ENCODE data around the gene DNAH10. TPM values are rescaled to one million over a fixed set of nuclear protein-coding genes. Genes with fewer than 3 reads are reported as not detected.

The DNAH10 gene
- polyA plus RNA-seq, 3 donors: 5.6 to 6.4 (median 5.8) TPM

GRCh38 chr12:123892180-123892559, 130.1 kb downstream of the DNAH10 start:
- no peak for DNase-seq (ENCODE audit: extremely low read depth in 1 of 11, low read depth in 9 of 11, low spot score in 4 of 11)

- DNase-seq (ENCODE audit: extremely low read depth in 1 of 11, low read depth in 9 of 11, low spot score in 4 of 11): no peak
These were observed 130.8 kb downstream of the DNAH10 start for GRCh38 chr12:123892853-123893252.

- DNase-seq (ENCODE audit: extremely low read depth in 1 of 11, low read depth in 9 of 11, low spot score in 4 of 11): no peak
These were observed 131.2 kb downstream of the DNAH10 start for GRCh38 chr12:123893276-123893675.

GRCh38 chr12:123894823-123895345, 132.8 kb downstream of the DNAH10 start:
- no peak for DNase-seq (ENCODE audit: extremely low read depth in 1 of 11, low read depth in 9 of 11, low spot score in 4 of 11)

GRCh38 chr12:123895451-123895850, 133.3 kb downstream of the DNAH10 start:
- no peak for DNase-seq (ENCODE audit: extremely low read depth in 1 of 11, low read depth in 9 of 11, low spot score in 4 of 11)

GRCh38 chr12:123896767-123897166, 134.7 kb downstream of the DNAH10 start:
- no peak for DNase-seq (ENCODE audit: extremely low read depth in 1 of 11, low read depth in 9 of 11, low spot score in 4 of 11)

GRCh38 chr12:123897221-123897620, 135.1 kb downstream of the DNAH10 start:
- no peak for DNase-seq (ENCODE audit: extremely low read depth in 1 of 11, low read depth in 9 of 11, low spot score in 4 of 11)

GRCh38 chr12:123898673-123899072, 136.6 kb downstream of the DNAH10 start:
- no peak for DNase-seq (ENCODE audit: extremely low read depth in 1 of 11, low read depth in 9 of 11, low spot score in 4 of 11)

GRCh38 chr12:123899368-123899767, 137.3 kb downstream of the DNAH10 start:
- no peak for DNase-seq (ENCODE audit: extremely low read depth in 1 of 11, low read depth in 9 of 11, low spot score in 4 of 11)

- DNase-seq (ENCODE audit: extremely low read depth in 1 of 11, low read depth in 9 of 11, low spot score in 4 of 11): no peak
These were observed 138.8 kb downstream of the DNAH10 start for GRCh38 chr12:123900871-123901376.

GRCh38 chr12:123902821-123903220, 140.7 kb downstream of the DNAH10 start:
- DNase-seq (ENCODE audit: extremely low read depth in 1 of 11, low read depth in 9 of 11, low spot score in 4 of 11): no peak

- DNase-seq (ENCODE audit: extremely low read depth in 1 of 11, low read depth in 9 of 11, low spot score in 4 of 11): no peak
These were observed 141.4 kb downstream of the DNAH10 start for GRCh38 chr12:123903301-123904065.

- DNase-seq (ENCODE audit: extremely low read depth in 1 of 11, low read depth in 9 of 11, low spot score in 4 of 11): no peak
These were observed 143.3 kb downstream of the DNAH10 start for GRCh38 chr12:123905319-123905925.

GRCh38 chr12:123906711-123907420, 144.8 kb downstream of the DNAH10 start:
- DNase-seq (ENCODE audit: extremely low read depth in 1 of 11, low read depth in 9 of 11, low spot score in 4 of 11): no peak

GRCh38 chr12:123907726-123908476, 145.8 kb downstream of the DNAH10 start:
- no peak for DNase-seq (ENCODE audit: extremely low read depth in 1 of 11, low read depth in 9 of 11, low spot score in 4 of 11)

- DNase-seq (ENCODE audit: extremely low read depth in 1 of 11, low read depth in 9 of 11, low spot score in 4 of 11): no peak
These were observed 147.0 kb downstream of the DNAH10 start for GRCh38 chr12:123908884-123909725.

- DNase-seq (ENCODE audit: extremely low read depth in 1 of 11, low read depth in 9 of 11, low spot score in 4 of 11): no peak
These were observed 148.0 kb downstream of the DNAH10 start for GRCh38 chr12:123910057-123910456.

GRCh38 chr12:123910761-123911193, 148.7 kb downstream of the DNAH10 start:
- DNase-seq (ENCODE audit: extremely low read depth in 1 of 11, low read depth in 9 of 11, low spot score in 4 of 11): no peak

Measured in renal cortex interstitium (tissue), 11 donors.